ENCODE measurements around the gene SOS2.

SOS2 gene

GRCh38 chr14:50231475-50232275 is at the start of gene SOS2:
Gene SOS2 (minus strand): TSS chr14:50231578. CDS start chr14:50231283, 295 bp downstream.
- intact Hi-C loops (cut with micrococcal nuclease): loop anchor here (1.0 to 10.0 kb wide), 3 partner anchors 81 to 601 kb away; partner anchors contain the start of genes DMAC2L, DNAAF2, L2HGDH and NIN
- peaks cover 6% of the 10 kb centered on the region for H3K36me3 Mint-ChIP-seq (ENCODE audit: low read depth)

GRCh38 chr14:50272498-50272897 is 41.1 kb upstream of the SOS2 start:
- Mint-ChIP-seq H3K27me3 (no peaks in the 10 kb centered on the region), H3K36me3 (ENCODE audit: low read depth) (no peaks in the 10 kb centered on the region), H3K4me1 (ENCODE audit: low read depth) (no peaks in the 10 kb centered on the region), H3K9me3 (no peaks in the 10 kb centered on the region), H3K4me3 (no peak overlapping the region), H3K27ac (no peak overlapping the region)
- intact Hi-C loops (cut with micrococcal nuclease): no loop called here

More at GRCh38 chr14:50231475-50232275, at the start of gene SOS2:
- Mint-ChIP-seq H3K9me3 (no peaks in the 10 kb centered on the region), H3K27ac (peak within 1 kb of the TSS; percentile 91), H3K27me3 (no peaks in the 10 kb centered on the region), H3K4me3 (peak within 1 kb of the TSS; percentile 86), H3K4me1 (ENCODE audit: low read depth) (peaks cover 25% of the 10 kb centered on the region)

- H3K27ac Mint-ChIP-seq: no peak overlapping the region
- H3K9me3 Mint-ChIP-seq: no peaks in the 10 kb centered on the region
- no peaks in the 10 kb centered on the region for H3K36me3 Mint-ChIP-seq (ENCODE audit: low read depth)
- intact Hi-C loops (cut with micrococcal nuclease): no loop called here
- H3K27me3 Mint-ChIP-seq: no peaks in the 10 kb centered on the region
- H3K4me3 Mint-ChIP-seq: no peak overlapping the region
- H3K4me1 Mint-ChIP-seq (ENCODE audit: low read depth): no peaks in the 10 kb centered on the region
Observed at GRCh38 chr14:50270932-50271331, 39.6 kb upstream of the SOS2 start.

GRCh38 chr14:50265029-50265428 is 33.7 kb upstream of the SOS2 start:
- no peaks in the 10 kb centered on the region for H3K36me3 Mint-ChIP-seq (ENCODE audit: low read depth)
- no peaks in the 10 kb centered on the region for H3K9me3 Mint-ChIP-seq
- H3K27me3 Mint-ChIP-seq: no peaks in the 10 kb centered on the region
- H3K27ac Mint-ChIP-seq: no peak overlapping the region
- H3K4me3 Mint-ChIP-seq: no peak overlapping the region
- H3K4me1 Mint-ChIP-seq (ENCODE audit: low read depth): no peaks in the 10 kb centered on the region
- intact Hi-C loops (cut with micrococcal nuclease): no loop called here

GRCh38 chr14:50263321-50263720 is 31.9 kb upstream of the SOS2 start:
- no peaks in the 10 kb centered on the region for H3K36me3 Mint-ChIP-seq (ENCODE audit: low read depth)
- intact Hi-C loops (cut with micrococcal nuclease): loop anchor here (5.0 kb wide), 1 partner anchor 36 kb away; no protein-coding TSS in a partner anchor
- H3K4me3 Mint-ChIP-seq: no peak overlapping the region
- no peak overlapping the region for H3K27ac Mint-ChIP-seq
- H3K27me3 Mint-ChIP-seq: no peaks in the 10 kb centered on the region
- H3K4me1 Mint-ChIP-seq (ENCODE audit: low read depth): no peaks in the 10 kb centered on the region
- H3K9me3 Mint-ChIP-seq: no peaks in the 10 kb centered on the region

- intact Hi-C loops (cut with micrococcal nuclease): loop anchor here (5.0 kb wide), 1 partner anchor 36 kb away; no protein-coding TSS in a partner anchor
- Mint-ChIP-seq H3K4me3 (no peak overlapping the region), H3K9me3 (no peaks in the 10 kb centered on the region), H3K27me3 (no peaks in the 10 kb centered on the region), H3K4me1 (ENCODE audit: low read depth) (no peaks in the 10 kb centered on the region), H3K36me3 (ENCODE audit: low read depth) (no peaks in the 10 kb centered on the region), H3K27ac (no peak overlapping the region)
Observed at GRCh38 chr14:50262865-50263264, 31.5 kb upstream of the SOS2 start.

GRCh38 chr14:50260511-50260910 is 29.1 kb upstream of the SOS2 start:
- Mint-ChIP-seq H3K27ac (no peak overlapping the region), H3K4me3 (no peak overlapping the region), H3K36me3 (ENCODE audit: low read depth) (no peaks in the 10 kb centered on the region), H3K27me3 (no peaks in the 10 kb centered on the region), H3K4me1 (ENCODE audit: low read depth) (no peaks in the 10 kb centered on the region), H3K9me3 (no peaks in the 10 kb centered on the region)
- intact Hi-C loops (cut with micrococcal nuclease): loop anchor here (5.0 kb wide), 1 partner anchor 33 kb away; no protein-coding TSS in a partner anchor

- intact Hi-C loops (cut with micrococcal nuclease): loop anchor here (5.0 kb wide), 1 partner anchor 33 kb away; no protein-coding TSS in a partner anchor
- no peak overlapping the region for H3K27ac Mint-ChIP-seq
- no peak overlapping the region for H3K4me3 Mint-ChIP-seq
- H3K36me3 Mint-ChIP-seq (ENCODE audit: low read depth): no peaks in the 10 kb centered on the region
- H3K9me3 Mint-ChIP-seq: no peaks in the 10 kb centered on the region
- H3K4me1 Mint-ChIP-seq (ENCODE audit: low read depth): no peaks in the 10 kb centered on the region
- no peaks in the 10 kb centered on the region for H3K27me3 Mint-ChIP-seq
Observed at GRCh38 chr14:50260072-50260471, 28.7 kb upstream of the SOS2 start.

- Mint-ChIP-seq H3K27me3 (no peaks in the 10 kb centered on the region), H3K4me1 (ENCODE audit: low read depth) (no peaks in the 10 kb centered on the region), H3K4me3 (no peak overlapping the region), H3K27ac (no peak overlapping the region), H3K9me3 (no peaks in the 10 kb centered on the region), H3K36me3 (ENCODE audit: low read depth) (no peaks in the 10 kb centered on the region)
- intact Hi-C loops (cut with micrococcal nuclease): no loop called here
Observed at GRCh38 chr14:50257732-50258131, 26.4 kb upstream of the SOS2 start.

GRCh38 chr14:50254248-50254647 is 22.9 kb upstream of the SOS2 start:
- no peak overlapping the region for H3K27ac Mint-ChIP-seq
- no peaks in the 10 kb centered on the region for H3K36me3 Mint-ChIP-seq (ENCODE audit: low read depth)
- H3K9me3 Mint-ChIP-seq: no peaks in the 10 kb centered on the region
- intact Hi-C loops (cut with micrococcal nuclease): no loop called here
- H3K4me1 Mint-ChIP-seq (ENCODE audit: low read depth): no peaks in the 10 kb centered on the region
- H3K27me3 Mint-ChIP-seq: no peaks in the 10 kb centered on the region
- H3K4me3 Mint-ChIP-seq: no peak overlapping the region

GRCh38 chr14:50249136-50249775 is 17.9 kb upstream of the SOS2 start:
- Mint-ChIP-seq H3K27ac (no peak overlapping the region), H3K9me3 (no peaks in the 10 kb centered on the region), H3K36me3 (ENCODE audit: low read depth) (no peaks in the 10 kb centered on the region), H3K27me3 (no peaks in the 10 kb centered on the region), H3K4me3 (no peak overlapping the region), H3K4me1 (ENCODE audit: low read depth) (no peaks in the 10 kb centered on the region)
- intact Hi-C loops (cut with micrococcal nuclease): no loop called here

GRCh38 chr14:50247245-50247644 is 15.9 kb upstream of the SOS2 start:
- H3K36me3 Mint-ChIP-seq (ENCODE audit: low read depth): no peaks in the 10 kb centered on the region
- intact Hi-C loops (cut with micrococcal nuclease): no loop called here
- no peak overlapping the region for H3K4me3 Mint-ChIP-seq
- H3K4me1 Mint-ChIP-seq (ENCODE audit: low read depth): no peaks in the 10 kb centered on the region
- H3K27me3 Mint-ChIP-seq: no peaks in the 10 kb centered on the region
- H3K9me3 Mint-ChIP-seq: no peaks in the 10 kb centered on the region
- H3K27ac Mint-ChIP-seq: no peak overlapping the region

GRCh38 chr14:50242566-50243310 is 11.4 kb upstream of the SOS2 start:
- no peak overlapping the region for H3K27ac Mint-ChIP-seq
- H3K4me3 Mint-ChIP-seq: no peak overlapping the region
- no peaks in the 10 kb centered on the region for H3K27me3 Mint-ChIP-seq
- H3K36me3 Mint-ChIP-seq (ENCODE audit: low read depth): no peaks in the 10 kb centered on the region
- no peaks in the 10 kb centered on the region for H3K9me3 Mint-ChIP-seq
- H3K4me1 Mint-ChIP-seq (ENCODE audit: low read depth): peaks cover 2% of the 10 kb centered on the region
- intact Hi-C loops (cut with micrococcal nuclease): no loop called here

GRCh38 chr14:50242096-50242495 is 10.7 kb upstream of the SOS2 start:
- H3K27me3 Mint-ChIP-seq: no peaks in the 10 kb centered on the region
- H3K36me3 Mint-ChIP-seq (ENCODE audit: low read depth): no peaks in the 10 kb centered on the region
- intact Hi-C loops (cut with micrococcal nuclease): no loop called here
- H3K4me1 Mint-ChIP-seq (ENCODE audit: low read depth): peaks cover 8% of the 10 kb centered on the region
- no peaks in the 10 kb centered on the region for H3K9me3 Mint-ChIP-seq
- no peak overlapping the region for H3K27ac Mint-ChIP-seq
- H3K4me3 Mint-ChIP-seq: no peak overlapping the region

All from dendritic cell treated with granulocyte-macrophage colony-stimulating factor and Interleukin-4, amounts not matched to agents 40 ng/mL and 50 ng/mL, for 4 days (primary cell).